ENCODE measurements around the gene ALDOC.

DNA sequence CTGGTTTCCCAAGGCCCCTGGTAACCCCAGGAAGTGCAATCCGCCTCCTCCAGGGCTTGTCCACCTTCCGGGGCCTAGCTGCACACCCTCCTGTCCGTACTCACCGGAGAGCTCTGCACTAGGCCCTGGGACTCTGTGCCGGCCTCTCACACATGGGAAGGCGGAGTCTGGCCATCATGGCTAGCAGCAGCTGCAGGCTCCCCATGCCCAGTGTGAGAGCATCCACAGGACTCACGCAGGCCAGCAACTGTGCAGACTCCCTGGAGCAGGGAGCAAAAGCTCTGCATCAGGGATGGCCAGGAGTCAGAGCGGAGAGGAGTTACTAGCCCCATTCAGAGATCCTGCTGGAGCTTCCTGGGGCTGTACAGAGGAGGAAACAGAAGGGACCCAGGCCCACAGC lies 50.3 kb downstream of the ALDOC start:
- TF ChIP-seq, protein P1, sequence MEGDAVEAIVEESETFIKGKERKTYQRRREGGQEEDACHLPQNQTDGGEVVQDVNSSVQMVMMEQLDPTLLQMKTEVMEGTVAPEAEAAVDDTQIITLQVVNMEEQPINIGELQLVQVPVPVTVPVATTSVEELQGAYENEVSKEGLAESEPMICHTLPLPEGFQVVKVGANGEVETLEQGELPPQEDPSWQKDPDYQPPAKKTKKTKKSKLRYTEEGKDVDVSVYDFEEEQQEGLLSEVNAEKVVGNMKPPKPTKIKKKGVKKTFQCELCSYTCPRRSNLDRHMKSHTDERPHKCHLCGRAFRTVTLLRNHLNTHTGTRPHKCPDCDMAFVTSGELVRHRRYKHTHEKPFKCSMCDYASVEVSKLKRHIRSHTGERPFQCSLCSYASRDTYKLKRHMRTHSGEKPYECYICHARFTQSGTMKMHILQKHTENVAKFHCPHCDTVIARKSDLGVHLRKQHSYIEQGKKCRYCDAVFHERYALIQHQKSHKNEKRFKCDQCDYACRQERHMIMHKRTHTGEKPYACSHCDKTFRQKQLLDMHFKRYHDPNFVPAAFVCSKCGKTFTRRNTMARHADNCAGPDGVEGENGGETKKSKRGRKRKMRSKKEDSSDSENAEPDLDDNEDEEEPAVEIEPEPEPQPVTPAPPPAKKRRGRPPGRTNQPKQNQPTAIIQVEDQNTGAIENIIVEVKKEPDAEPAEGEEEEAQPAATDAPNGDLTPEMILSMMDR (CRISPR knock-in tag; IDR thresholded peaks at IDR 0.05), result no peak
- TF ChIP-seq FOXK2 (IDR thresholded peaks at IDR 0.05) (no peak), JUND (CRISPR knock-in tag; IDR thresholded peaks at IDR 0.05) (no peak), SMAD9 (CRISPR knock-in tag; IDR thresholded peaks at IDR 0.05) (no peak), SRSF9 (IDR thresholded peaks at IDR 0.05; ENCODE audit: borderline replicate concordance, insufficient read depth, low read depth, low read length, poor library complexity, severe bottlenecking) (no peak), ZKSCAN5 (CRISPR knock-in tag; IDR thresholded peaks at IDR 0.05) (no peak)
- TF ChIP-seq, protein P2, sequence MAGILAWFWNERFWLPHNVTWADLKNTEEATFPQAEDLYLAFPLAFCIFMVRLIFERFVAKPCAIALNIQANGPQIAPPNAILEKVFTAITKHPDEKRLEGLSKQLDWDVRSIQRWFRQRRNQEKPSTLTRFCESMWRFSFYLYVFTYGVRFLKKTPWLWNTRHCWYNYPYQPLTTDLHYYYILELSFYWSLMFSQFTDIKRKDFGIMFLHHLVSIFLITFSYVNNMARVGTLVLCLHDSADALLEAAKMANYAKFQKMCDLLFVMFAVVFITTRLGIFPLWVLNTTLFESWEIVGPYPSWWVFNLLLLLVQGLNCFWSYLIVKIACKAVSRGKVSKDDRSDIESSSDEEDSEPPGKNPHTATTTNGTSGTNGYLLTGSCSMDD (CRISPR knock-in tag; IDR thresholded peaks at IDR 0.05), result no peak
